ENCODE measurements around the gene TBC1D3.
"Not testable (repeated sequence)": the region's sequence is repeated elsewhere in the genome, so short reads cannot be mapped to it uniquely, and the experiment has no call there.

Gene TBC1D3

GRCh38 chr17:38192455-38192854, at the start of gene TBC1D3:
Gene TBC1D3 (minus strand): TSS chr17:38192555. CDS start chr17:38191029, 1,526 bp downstream.
- not testable (repeated sequence) for DNase-seq

DNA sequence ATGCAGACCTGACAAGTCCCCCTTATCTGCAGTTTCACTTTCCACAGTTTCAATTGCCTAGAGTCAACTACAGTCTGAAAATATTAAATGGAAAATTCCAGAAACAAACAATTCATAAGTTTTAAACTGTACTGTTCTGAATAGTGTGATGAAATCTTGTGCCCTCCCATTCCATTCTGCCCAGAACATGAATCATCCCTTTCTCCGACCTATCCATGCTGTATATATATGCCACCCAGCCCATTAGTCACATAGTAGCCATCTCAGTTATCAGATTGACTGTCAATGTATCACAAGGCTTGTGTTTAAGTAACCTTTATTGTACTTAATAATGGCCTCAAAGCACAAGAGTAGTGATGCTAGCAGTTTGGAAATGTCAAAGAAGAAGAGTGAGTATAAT, 40.4 kb upstream of the TBC1D3 start:
- DNase-seq: not testable (repeated sequence)

- not testable (repeated sequence) for DNase-seq
Observed at GRCh38 chr17:38225844-38226495, 33.6 kb upstream of the TBC1D3 start.

GRCh38 chr17:38220867-38221266, 28.5 kb upstream of the TBC1D3 start:
- not testable (repeated sequence) for DNase-seq

DNA sequence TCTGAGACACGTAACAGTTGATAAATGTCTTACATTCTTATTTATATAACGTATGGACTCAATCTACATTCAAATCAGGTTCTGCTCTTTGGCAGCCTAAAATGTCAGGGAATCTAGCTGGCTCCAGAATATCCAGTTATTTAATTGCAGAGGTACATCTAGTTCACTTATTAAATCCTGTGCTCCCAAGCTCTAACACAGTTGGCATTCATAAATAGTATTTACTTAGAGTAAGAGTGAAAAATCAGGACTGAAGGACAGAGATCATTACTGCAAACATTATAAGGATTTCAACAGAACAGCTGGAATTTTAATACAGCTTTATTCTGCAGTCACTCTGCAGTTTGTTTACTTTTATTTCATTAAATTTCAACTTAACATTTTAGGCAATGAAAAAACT, 7.9 kb upstream of the TBC1D3 start:
- DNase-seq: not testable (repeated sequence)

DNA sequence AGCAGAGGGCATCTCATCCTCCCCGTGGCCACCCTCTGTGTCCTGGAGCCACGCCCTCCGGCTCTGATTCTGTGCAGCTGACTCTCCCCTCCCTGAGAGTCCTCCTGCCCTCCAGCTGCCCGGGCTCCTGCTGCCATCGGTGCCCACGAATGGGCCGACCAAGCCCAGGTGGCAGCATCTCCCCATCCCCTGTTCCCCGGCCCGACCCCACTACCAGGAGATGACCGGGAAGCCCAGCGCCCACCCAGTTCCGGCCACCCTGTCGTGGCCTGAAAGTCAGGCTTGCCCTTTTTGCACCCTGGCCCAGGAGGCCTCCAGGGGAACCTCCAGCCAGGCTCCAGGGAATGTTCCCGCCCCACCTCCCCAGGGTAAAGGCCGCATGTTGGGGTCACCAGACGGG, 57.5 kb downstream of the TBC1D3 start:
- not testable (repeated sequence) for DNase-seq
